A549 (cell line): ENCODE data around the gene GOLGA8H.
"Not testable (repeated sequence)": the region's sequence is repeated elsewhere in the genome, so short reads cannot be mapped to it uniquely, and the experiment has no call there.

Experiments used
- BHLHE40 ChIP-seq: IDR thresholded peaks from 2 replicates; pipeline ENCODE4 v1.6.1; 2012; ENCODE audit warnings: low read depth, low read length, inconsistent platforms
- CHD2 ChIP-seq: fragments of 150-350 bp; IDR thresholded peaks from 2 replicates; pipeline ENCODE4 v1.6.1; 2014; ENCODE audit warnings: low read length; ENCODE audit not compliant: partially characterized antibody
- CHD4 ChIP-seq: fragments of 200-600 bp; sonication (generic); IDR thresholded peaks from 2 replicates; pipeline ENCODE4 v1.6.1; 2016; ENCODE audit warnings: antibody characterized with exemption, mild to moderate bottlenecking, borderline replicate concordance
- EHMT2 ChIP-seq: fragments of 200-600 bp; sonication (generic); IDR thresholded peaks from 2 replicates; pipeline ENCODE4 v1.6.1; 2016; ENCODE audit warnings: antibody characterized with exemption, low read depth, mild to moderate bottlenecking, moderate library complexity
- EP300 ChIP-seq, 2 experiments: fragments of >200 bp; sonication (Bioruptor Twin); formaldehyde crosslinking; IDR thresholded peaks; 2 replicates in 1 of 2; 3 replicates in 1 of 2; pipeline ENCODE4 v1.6.1; 2016 to 2017
- GATA3 ChIP-seq: IDR thresholded peaks from 2 replicates; pipeline ENCODE4 v1.6.1; 2012; ENCODE audit warnings: borderline replicate concordance
- HDAC2 ChIP-seq: fragments of 200-600 bp; sonication (generic); IDR thresholded peaks from 2 replicates; pipeline ENCODE4 v1.6.1; 2016
- HMGXB4 ChIP-seq: fragments of 250-450 bp; sonication (Bioruptor Pico); IDR thresholded peaks from 2 replicates; pipeline ENCODE4 v1.5.0; 2021; ENCODE audit warnings: mild to moderate bottlenecking, moderate library complexity, borderline replicate concordance
- KDM1A ChIP-seq: fragments of 200-600 bp; sonication (generic); IDR thresholded peaks from 2 replicates; pipeline ENCODE4 v1.6.1; 2016; ENCODE audit warnings: low read depth, mild to moderate bottlenecking
- MAZ ChIP-seq: fragments of 150-350 bp; IDR thresholded peaks from 2 replicates; pipeline ENCODE4 v1.6.1; 2014; ENCODE audit warnings: antibody characterized with exemption, low read depth, low read length, borderline replicate concordance
- POLR2A ChIP-seq: IDR thresholded peaks from 2 replicates; pipeline ENCODE4 v1.6.1; 2012; ENCODE audit warnings: mild to moderate bottlenecking, low read length
- ZNF302 ChIP-seq: fragments of 250-450 bp; sonication (Bioruptor Pico); IDR thresholded peaks from 2 replicates; pipeline ENCODE4 v1.9.0; 2021; ENCODE audit warnings: inconsistent platforms, mild to moderate bottlenecking, moderate library complexity
- TF ChIP-seq, protein P1 (sequence below): fragments of 450-650 bp; IDR thresholded peaks from 2 replicates; pipeline ENCODE4 v1.6.1; 2014; ENCODE audit warnings: antibody characterized with exemption
- TF ChIP-seq, protein P2 (sequence below): fragments of >200 bp; sonication (Bioruptor Twin); formaldehyde crosslinking; IDR thresholded peaks from 3 replicates; pipeline ENCODE4 v1.5.1; 2016

- TF ChIP-seq POLR2A; HDAC2; ZNF302; CHD4; CHD2; EP300 (IDR thresholded peaks at IDR 0.05); GATA3; BHLHE40; KDM1A; HMGXB4; MAZ; EHMT2: not testable (repeated sequence)
- TF ChIP-seq, protein P1, sequence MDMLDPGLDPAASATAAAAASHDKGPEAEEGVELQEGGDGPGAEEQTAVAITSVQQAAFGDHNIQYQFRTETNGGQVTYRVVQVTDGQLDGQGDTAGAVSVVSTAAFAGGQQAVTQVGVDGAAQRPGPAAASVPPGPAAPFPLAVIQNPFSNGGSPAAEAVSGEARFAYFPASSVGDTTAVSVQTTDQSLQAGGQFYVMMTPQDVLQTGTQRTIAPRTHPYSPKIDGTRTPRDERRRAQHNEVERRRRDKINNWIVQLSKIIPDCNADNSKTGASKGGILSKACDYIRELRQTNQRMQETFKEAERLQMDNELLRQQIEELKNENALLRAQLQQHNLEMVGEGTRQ, result not testable (repeated sequence)
- TF ChIP-seq, protein P2, sequence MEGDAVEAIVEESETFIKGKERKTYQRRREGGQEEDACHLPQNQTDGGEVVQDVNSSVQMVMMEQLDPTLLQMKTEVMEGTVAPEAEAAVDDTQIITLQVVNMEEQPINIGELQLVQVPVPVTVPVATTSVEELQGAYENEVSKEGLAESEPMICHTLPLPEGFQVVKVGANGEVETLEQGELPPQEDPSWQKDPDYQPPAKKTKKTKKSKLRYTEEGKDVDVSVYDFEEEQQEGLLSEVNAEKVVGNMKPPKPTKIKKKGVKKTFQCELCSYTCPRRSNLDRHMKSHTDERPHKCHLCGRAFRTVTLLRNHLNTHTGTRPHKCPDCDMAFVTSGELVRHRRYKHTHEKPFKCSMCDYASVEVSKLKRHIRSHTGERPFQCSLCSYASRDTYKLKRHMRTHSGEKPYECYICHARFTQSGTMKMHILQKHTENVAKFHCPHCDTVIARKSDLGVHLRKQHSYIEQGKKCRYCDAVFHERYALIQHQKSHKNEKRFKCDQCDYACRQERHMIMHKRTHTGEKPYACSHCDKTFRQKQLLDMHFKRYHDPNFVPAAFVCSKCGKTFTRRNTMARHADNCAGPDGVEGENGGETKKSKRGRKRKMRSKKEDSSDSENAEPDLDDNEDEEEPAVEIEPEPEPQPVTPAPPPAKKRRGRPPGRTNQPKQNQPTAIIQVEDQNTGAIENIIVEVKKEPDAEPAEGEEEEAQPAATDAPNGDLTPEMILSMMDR, result not testable (repeated sequence)
Measured at GRCh38 chr15:30566949-30567348, 36.9 kb upstream of the GOLGA8H start.
